ENCODE measurements around the gene ZNF316.
"Not testable (repeated sequence)": the region's sequence is repeated elsewhere in the genome, so short reads cannot be mapped to it uniquely, and the experiment has no call there.

Gene ZNF316

GRCh38 chr7:6622134-6622710, 14.9 kb upstream of the ZNF316 start:
- DNase-seq: no peak

DNA sequence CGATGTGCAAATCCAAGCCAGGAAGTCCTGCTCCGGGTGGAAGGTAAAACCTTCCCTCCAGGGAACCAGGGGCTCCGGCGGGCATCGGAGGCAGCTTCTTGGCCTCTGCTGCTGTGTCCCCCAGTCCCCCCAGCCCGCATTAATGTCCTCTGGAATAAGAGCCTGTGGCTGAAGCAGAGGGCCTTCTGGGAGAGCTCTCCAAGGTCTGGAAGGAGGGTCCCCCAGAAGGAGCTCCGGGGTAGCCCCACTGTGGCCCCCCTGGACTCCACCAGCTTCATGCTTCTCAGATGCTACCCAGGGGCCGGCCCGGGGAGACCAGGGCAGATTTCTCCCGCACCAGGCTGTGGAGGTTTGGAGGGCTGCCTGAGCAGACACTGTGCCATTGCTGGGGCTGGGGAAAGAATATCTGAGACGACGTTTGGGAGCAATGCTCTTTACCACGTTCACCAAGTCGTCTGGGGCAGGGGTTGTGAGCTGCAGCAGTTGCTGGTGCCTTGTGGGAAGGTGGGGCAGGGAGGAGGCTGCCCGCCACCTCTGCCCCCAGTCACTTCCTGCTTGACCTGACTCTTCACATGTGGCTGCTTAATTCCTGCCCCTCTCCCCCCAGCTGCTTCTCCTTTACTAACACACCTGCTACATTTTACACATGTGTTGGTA, 13.4 kb upstream of the ZNF316 start:
- DNase-seq: no peak

DNA sequence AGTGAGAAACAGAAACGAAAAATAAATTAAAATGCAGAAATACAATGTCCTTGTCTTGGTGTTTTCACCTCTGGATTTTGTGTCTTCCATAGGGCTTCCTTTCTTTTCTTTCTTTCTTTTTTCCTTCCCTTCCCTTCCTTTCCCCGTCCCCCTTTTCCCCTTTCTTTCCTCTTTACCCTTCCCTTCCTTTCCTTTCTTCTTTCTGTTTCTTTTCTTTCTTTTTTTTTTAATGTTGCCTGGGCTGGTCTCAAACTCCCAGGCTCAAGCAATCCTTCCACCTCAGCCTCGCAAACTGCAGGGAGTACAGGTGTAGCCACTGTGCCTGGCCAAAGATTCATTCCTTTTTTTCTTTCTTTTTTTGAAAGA, 12.9 kb upstream of the ZNF316 start:
- DNase-seq: no peak

DNA sequence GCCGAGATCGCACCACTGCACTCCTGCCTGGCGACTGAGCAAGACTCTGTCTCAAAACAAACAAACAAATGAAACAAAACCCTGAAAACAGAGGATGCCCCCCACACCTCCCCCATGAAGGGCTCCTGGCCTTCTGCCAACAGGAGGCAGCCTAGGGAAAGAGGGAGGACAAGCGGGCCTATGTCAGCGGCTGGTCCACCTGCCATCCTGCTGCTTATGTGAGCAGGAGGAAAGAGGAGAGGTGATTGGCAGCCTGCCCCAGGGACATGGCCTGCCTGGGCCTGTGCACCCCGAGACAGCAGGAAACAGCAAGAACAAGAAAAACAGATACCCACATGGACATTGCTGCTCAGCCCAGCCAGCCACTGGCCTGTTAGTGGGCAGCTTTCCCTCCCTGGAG, 9.1 kb upstream of the ZNF316 start:
- no peak for DNase-seq

DNA sequence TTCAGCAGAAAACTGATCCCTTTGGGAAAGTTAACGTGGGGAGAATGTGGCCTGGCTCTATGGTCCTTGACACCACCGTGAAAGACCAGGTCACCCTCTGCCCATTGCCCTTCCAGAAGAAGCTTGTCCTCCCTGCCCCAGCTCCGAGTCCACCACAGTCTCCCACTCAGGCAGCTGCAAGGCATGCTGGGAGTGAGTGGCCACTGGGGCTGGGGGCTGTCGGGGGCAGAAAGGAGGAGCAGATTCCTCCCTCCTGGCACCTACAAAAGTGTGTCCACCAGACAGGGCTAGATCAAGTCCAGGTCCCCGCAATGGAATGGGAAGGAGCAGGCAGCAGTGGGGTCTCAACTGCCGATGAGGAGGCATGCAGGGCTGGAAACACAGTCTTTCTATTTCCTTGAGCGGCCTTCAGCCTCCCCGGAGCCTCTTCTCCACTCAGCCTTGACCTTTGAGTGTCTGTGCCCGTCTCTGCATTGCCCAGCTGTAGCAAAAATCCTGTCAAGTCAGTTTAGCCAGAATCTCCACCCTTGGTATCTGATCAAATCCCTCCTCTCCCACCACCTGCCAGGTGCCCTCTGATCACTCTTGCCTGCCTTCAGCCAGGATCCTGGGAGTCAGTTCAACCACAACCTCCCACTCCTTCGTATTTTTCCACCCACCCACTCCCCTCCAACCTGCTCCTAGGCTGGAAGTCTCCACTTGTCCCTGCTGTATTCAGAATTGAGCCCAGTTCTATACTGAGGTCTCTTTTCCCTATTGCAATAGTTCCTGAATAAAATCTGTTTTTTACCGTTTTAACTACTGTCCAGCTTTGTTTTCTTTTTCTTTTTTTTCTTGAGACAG, 6.9 kb upstream of the ZNF316 start:
- DNase-seq: no peak

DNA sequence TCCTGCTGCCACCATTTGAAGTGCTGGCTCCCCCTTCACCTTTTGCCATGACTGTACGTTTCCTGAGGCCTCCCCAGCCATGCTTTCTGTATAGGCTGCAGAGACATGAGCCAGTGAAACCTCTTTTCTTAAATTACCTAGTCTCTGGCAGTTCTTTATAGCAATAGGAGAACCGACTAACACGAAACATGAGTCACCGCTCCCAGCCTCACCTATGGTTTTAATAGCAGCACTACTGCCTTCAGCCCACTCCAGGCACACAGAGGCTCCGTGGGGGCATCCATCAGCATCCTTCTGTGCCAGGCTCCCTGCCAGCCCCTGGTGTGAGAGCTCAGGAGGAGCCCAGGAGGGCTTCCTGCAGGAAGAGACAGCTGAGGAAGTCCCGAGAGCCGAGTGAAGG, 5.5 kb upstream of the ZNF316 start:
- DNase-seq: no peak

GRCh38 chr7:6634021-6634420, 3.1 kb upstream of the ZNF316 start:
- no peak for DNase-seq

- DNase-seq: not testable (repeated sequence)
Measured at GRCh38 chr7:6634971-6635370, 2.1 kb upstream of the ZNF316 start.

DNA sequence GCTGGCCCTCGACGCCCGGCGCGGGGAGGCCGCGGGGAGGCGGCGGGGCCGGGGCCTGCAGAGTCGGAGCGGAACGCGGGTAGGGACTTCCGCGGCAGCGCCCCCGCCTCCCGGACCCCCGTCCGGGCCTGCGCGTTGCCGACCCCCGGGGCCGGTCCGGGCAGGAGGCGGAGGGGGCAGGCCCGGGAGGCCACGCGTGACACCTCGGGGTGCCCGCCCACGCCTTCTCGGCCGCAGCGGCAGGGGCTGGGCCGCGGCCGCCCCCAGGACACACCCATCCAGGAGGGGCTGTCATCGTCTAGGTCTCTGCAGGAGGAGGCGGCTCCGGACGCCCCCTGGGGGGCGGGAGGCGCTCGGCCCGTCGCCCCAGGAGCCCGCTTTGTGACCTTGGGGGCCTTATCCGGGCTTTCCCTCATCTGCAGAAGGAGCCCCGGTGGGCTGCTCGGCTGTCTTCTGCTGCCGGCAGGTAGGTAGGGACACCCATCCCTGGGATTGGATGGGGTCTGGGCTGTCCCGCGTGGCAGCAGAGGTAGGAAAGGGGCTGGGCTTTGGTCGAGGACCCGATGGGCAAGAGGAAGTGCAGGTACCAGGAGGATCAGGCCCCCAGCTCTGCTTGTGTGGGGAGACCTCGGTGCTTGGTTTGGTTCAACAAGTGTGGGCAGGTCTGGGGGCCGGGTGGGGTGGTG, 569 bp downstream of the ZNF316 start:
- DNase-seq: no peak

DNA sequence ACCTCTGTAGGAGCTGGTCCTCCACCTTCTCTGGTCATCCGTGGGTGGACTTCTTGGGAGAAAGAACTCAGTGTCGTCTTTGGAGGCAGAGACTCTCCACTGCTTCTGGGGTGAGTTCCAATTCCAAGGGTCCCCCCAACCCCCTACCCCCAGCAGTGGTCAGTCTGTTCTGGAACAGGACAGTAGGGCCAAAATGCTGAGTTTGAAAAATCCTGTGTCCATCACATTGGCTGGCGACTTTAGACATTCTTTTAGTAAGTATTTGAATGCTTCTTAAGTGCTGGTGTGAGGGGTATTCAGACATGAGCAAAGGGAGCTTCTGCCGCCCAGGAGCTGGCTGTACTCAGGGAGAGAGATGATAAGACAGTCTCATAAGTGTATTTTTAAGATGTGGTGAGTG, 1.9 kb downstream of the ZNF316 start:
- no peak for DNase-seq

GRCh38 chr7:6639627-6640026, 2.5 kb downstream of the ZNF316 start:
- no peak for DNase-seq

- DNase-seq: no peak
Measured at GRCh38 chr7:6640246-6640721, 3.2 kb downstream of the ZNF316 start.

DNA sequence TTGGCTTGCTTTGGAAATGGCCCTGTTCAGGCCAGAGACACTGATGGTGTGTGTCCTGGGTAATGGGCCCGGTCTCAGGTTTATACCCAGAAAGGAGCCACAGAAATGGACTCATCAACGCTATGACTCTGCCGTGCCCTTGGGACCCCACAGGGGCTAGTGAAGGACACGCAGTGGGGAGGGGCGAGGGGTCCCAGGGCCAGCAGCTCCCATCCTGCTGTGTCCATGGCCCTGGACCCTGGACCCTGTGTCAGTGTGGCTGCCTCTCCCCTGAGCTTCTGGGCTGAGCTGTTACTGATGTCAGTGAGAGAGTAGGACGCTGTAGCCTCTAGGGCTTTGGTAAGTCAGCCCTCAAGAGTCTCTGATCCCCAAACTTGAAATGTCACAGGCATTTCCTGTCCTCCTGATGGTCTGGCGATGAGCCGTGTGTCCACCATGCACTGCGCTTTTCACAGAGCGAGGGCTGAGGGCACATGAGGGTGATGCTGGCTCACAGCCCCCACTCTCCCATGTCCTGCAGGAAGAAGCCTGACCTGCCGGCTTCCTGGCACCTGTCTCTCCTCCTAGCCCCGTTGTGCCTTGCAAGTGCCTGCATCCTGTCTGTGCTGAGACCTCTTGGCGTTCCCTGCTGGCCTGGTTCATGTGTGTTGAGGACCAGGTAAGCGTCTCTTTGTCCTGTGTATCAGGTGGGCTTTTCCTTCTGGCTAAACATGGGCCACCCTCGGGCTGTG, 4.4 kb downstream of the ZNF316 start:
- no peak for DNase-seq

DNA sequence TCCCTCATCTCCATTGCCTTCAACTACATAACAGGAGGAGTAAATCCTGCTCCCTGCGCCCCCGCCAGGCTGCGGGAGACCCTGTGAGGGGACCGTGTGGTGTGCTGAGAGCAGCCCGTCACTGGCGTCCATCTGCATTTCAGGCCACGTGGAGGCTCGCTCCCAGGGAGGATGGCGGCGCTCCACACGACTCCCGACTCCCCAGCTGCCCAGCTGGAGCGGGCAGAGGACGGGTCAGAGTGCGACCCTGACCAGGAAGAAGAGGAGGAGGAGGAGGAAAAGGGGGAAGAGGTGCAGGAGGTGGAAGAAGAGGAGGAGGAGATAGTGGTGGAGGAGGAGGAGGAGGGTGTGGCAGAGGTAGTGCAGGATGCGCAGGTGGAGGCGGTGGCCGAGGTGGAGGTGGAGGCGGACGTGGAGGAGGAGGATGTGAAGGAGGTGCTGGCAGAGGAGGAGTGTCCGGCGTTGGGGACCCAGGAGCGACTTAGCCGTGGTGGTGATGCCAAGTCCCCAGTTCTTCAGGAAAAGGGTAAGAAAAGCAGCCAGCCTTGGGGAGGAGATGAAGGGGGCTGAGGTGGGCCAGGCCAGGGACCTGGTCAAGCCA, 5.2 kb downstream of the ZNF316 start:
- no peak for DNase-seq

- DNase-seq: no peak
Measured at GRCh38 chr7:6642861-6643640, 5.9 kb downstream of the ZNF316 start.

GRCh38 chr7:6643915-6644625, 7.0 kb downstream of the ZNF316 start:
- DNase-seq: no peak

DNA sequence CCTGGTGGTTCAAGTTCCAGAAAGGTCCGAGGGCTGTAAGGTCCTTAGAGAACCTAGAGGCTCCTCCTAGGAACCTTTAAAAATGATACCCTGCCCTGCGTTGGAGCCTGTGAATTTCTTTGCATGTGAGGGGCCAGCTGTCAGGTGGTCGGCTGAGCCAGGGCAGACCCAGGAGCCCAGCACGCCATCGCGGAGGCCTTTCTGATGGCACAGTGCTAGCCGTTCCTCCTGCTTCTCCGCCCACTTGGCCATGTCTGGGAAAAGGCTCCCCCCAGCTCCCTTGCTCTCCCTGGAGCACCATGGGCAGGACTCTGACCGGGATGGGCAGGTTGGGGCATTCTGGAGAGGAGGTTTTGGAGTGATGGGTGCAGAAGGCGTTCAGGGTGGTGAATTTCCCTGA, 7.6 kb downstream of the ZNF316 start:
- DNase-seq: no peak

- DNase-seq: no peak
Measured at GRCh38 chr7:6646465-6646864, 9.3 kb downstream of the ZNF316 start.

DNA sequence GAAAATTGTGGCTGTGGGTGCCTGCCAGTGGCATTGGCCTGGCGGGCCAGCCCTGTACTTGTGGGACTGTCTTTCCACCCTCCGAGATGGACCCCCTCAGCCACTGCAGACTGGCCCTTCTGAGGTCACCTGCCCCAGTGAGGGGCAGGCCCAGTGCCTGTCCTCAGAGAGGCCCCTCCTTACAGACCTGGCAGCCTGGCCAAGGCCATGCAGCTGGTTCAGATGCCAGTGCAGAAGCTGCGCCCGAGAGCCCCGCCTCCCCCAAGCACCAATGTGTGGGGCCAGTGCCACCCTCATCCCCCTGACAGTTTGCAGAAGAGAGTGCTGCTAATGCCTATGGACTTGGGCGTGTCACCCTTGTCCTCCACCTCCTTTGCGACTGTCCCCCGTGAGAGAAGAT, 10.0 kb downstream of the ZNF316 start:
- no peak for DNase-seq

DNA sequence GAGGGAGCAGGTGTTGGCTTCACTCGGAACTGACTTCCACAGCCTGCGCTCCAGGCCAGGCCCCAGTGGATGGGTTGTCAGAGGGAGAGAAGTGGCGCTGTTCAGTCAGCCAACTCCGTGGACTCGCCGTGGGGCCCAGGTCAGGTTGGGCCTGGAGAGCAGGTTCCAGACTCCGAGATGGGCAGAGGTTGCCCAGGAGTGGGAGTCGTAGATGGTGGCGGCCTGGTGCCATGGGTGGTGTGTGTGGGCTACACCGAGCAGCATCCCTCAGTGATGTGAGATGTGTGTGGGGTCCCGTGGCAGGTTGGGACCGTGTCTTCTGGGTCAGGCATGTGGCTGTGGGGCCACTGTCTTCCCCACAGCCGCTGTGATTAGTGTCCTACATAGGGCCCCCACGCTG, 10.4 kb downstream of the ZNF316 start:
- no peak for DNase-seq
